Measurements from ENCODE around the gene LMF2. TPM values are rescaled to one million over a fixed set of nuclear protein-coding genes. Genes with fewer than 3 reads are reported as not detected.

The LMF2 gene
- total RNA-seq, 1 donor from 2014 or later = 93.2 TPM

DNA sequence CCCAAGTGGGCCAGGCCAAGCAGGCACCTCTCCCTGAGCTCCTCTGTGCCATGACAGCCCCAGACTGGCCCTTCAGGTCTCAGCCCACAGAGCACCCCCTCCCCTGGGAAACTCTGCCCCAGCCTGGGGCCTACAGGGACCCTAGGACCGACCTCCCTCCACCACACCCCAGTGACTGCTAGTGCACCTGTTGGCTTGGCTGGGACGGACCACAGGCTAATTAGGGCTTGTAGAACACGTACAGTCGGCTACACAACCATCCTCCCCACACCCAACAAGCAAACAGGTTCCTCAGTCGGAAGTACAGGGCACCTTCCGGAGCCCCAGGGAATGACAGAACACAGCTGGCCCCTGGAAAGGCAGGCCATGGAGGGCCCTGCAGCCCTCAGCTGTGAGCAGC lies 37.0 kb downstream of the LMF2 start:
- peaks cover 75% of the 10 kb centered on the region for H4K20me1 ChIP-seq (ENCODE audit: insufficient read depth, low read length)
- DNase-seq (ENCODE audit: low read depth) (no peak), FAIRE-seq (no peak)
- H3K27ac Mint-ChIP-seq (ENCODE audit: unreplicated experiment) = no peak overlapping the region
- H3K4me3 Mint-ChIP-seq (ENCODE audit: unreplicated experiment) = peak overlapping the region; percentile 27
- H3K36me3 Mint-ChIP-seq (ENCODE audit: low read depth, unreplicated experiment) = peaks cover 4% of the 10 kb centered on the region
- H2AFZ ChIP-seq (ENCODE audit: low read depth, low read length) = no peak overlapping the region
- H3K9ac ChIP-seq (ENCODE audit: low read length) = no peak overlapping the region
- no peak overlapping the region for H3K4me2 ChIP-seq (ENCODE audit: low read length)
- no peak overlapping the region for H3K27ac ChIP-seq (ENCODE audit: low read depth, low read length)
- H3K9me3 ChIP-seq (ENCODE audit: insufficient read depth, low read depth, low read length) = no peaks in the 10 kb centered on the region
- H3K4me1 Mint-ChIP-seq (ENCODE audit: low read depth, unreplicated experiment) = peaks cover 19% of the 10 kb centered on the region
- H3K4me3 ChIP-seq (ENCODE audit: insufficient read depth, low read depth, low read length) = no peak overlapping the region
- peaks cover 67% of the 10 kb centered on the region for H3K79me2 ChIP-seq (ENCODE audit: insufficient read depth, low read length)
- TF ChIP-seq EZH2 (IDR thresholded peaks at IDR 0.05; ENCODE audit: insufficient read depth, low read length) = no peak
- TF ChIP-seq, protein P1, sequence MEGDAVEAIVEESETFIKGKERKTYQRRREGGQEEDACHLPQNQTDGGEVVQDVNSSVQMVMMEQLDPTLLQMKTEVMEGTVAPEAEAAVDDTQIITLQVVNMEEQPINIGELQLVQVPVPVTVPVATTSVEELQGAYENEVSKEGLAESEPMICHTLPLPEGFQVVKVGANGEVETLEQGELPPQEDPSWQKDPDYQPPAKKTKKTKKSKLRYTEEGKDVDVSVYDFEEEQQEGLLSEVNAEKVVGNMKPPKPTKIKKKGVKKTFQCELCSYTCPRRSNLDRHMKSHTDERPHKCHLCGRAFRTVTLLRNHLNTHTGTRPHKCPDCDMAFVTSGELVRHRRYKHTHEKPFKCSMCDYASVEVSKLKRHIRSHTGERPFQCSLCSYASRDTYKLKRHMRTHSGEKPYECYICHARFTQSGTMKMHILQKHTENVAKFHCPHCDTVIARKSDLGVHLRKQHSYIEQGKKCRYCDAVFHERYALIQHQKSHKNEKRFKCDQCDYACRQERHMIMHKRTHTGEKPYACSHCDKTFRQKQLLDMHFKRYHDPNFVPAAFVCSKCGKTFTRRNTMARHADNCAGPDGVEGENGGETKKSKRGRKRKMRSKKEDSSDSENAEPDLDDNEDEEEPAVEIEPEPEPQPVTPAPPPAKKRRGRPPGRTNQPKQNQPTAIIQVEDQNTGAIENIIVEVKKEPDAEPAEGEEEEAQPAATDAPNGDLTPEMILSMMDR (IDR thresholded peaks at IDR 0.05; ENCODE audit: insufficient read depth, low read depth, low read length) = no peak
- H3K36me3 ChIP-seq (ENCODE audit: insufficient read depth, low read length) = no peaks in the 10 kb centered on the region
- H3K27me3 Mint-ChIP-seq (ENCODE audit: low read depth, unreplicated experiment) = no peaks in the 10 kb centered on the region
- no peaks in the 10 kb centered on the region for H3K9me3 Mint-ChIP-seq (ENCODE audit: unreplicated experiment)
- H3K4me1 ChIP-seq (ENCODE audit: insufficient read depth, low read length) = peaks cover 35% of the 10 kb centered on the region
- no peaks in the 10 kb centered on the region for H3K27me3 ChIP-seq (ENCODE audit: insufficient read depth, low read length)

GRCh38 chr22:50469377-50470305 lies 37.9 kb downstream of the LMF2 start:
- H3K4me2 ChIP-seq (ENCODE audit: low read length) = peak overlapping the region; percentile 63
- H3K9me3 ChIP-seq (ENCODE audit: insufficient read depth, low read depth, low read length) = no peaks in the 10 kb centered on the region
- Mint-ChIP-seq H3K27me3 (ENCODE audit: low read depth, unreplicated experiment) (no peaks in the 10 kb centered on the region), H3K27ac (ENCODE audit: unreplicated experiment) (no peak overlapping the region), H3K4me3 (ENCODE audit: unreplicated experiment) (no peak overlapping the region), H3K4me1 (ENCODE audit: low read depth, unreplicated experiment) (peaks cover 19% of the 10 kb centered on the region), H3K9me3 (ENCODE audit: unreplicated experiment) (no peaks in the 10 kb centered on the region), H3K36me3 (ENCODE audit: low read depth, unreplicated experiment) (peaks cover 4% of the 10 kb centered on the region)
- no peaks in the 10 kb centered on the region for H3K36me3 ChIP-seq (ENCODE audit: insufficient read depth, low read length)
- no peak overlapping the region for H3K27ac ChIP-seq (ENCODE audit: low read depth, low read length)
- peaks cover 31% of the 10 kb centered on the region for H3K4me1 ChIP-seq (ENCODE audit: insufficient read depth, low read length)
- H4K20me1 ChIP-seq (ENCODE audit: insufficient read depth, low read length) = peaks cover 75% of the 10 kb centered on the region
- H3K4me3 ChIP-seq (ENCODE audit: insufficient read depth, low read depth, low read length) = no peak overlapping the region
- H2AFZ ChIP-seq (ENCODE audit: low read depth, low read length) = no peak overlapping the region
- H3K27me3 ChIP-seq (ENCODE audit: insufficient read depth, low read length) = no peaks in the 10 kb centered on the region
- peak; percentile 42 for DNase-seq (ENCODE audit: low read depth)
- TF ChIP-seq, protein P1 (IDR thresholded peaks at IDR 0.05; ENCODE audit: insufficient read depth, low read depth, low read length) = no peak
- no peak for TF ChIP-seq EZH2 (IDR thresholded peaks at IDR 0.05; ENCODE audit: insufficient read depth, low read length)
- peaks cover 67% of the 10 kb centered on the region for H3K79me2 ChIP-seq (ENCODE audit: insufficient read depth, low read length)
- H3K9ac ChIP-seq (ENCODE audit: low read length) = no peak overlapping the region
- no peak for FAIRE-seq

GRCh38 chr22:50468626-50469025 lies 38.9 kb downstream of the LMF2 start:
- H3K27me3 ChIP-seq (ENCODE audit: insufficient read depth, low read length) = no peaks in the 10 kb centered on the region
- H3K36me3 ChIP-seq (ENCODE audit: insufficient read depth, low read length) = peaks cover 2% of the 10 kb centered on the region
- TF ChIP-seq, protein P1 (IDR thresholded peaks at IDR 0.05; ENCODE audit: insufficient read depth, low read depth, low read length) = no peak
- no peak for TF ChIP-seq EZH2 (IDR thresholded peaks at IDR 0.05; ENCODE audit: insufficient read depth, low read length)
- no peak overlapping the region for H3K27ac Mint-ChIP-seq (ENCODE audit: unreplicated experiment)
- peaks cover 26% of the 10 kb centered on the region for H3K4me1 ChIP-seq (ENCODE audit: insufficient read depth, low read length)
- no peak overlapping the region for H3K4me2 ChIP-seq (ENCODE audit: low read length)
- no peak overlapping the region for H2AFZ ChIP-seq (ENCODE audit: low read depth, low read length)
- H4K20me1 ChIP-seq (ENCODE audit: insufficient read depth, low read length) = peaks cover 72% of the 10 kb centered on the region
- peaks cover 4% of the 10 kb centered on the region for H3K36me3 Mint-ChIP-seq (ENCODE audit: low read depth, unreplicated experiment)
- H3K9me3 ChIP-seq (ENCODE audit: insufficient read depth, low read depth, low read length) = no peaks in the 10 kb centered on the region
- H3K9me3 Mint-ChIP-seq (ENCODE audit: unreplicated experiment) = no peaks in the 10 kb centered on the region
- peaks cover 16% of the 10 kb centered on the region for H3K4me1 Mint-ChIP-seq (ENCODE audit: low read depth, unreplicated experiment)
- no peak for FAIRE-seq
- H3K4me3 Mint-ChIP-seq (ENCODE audit: unreplicated experiment) = peak overlapping the region; percentile 29
- DNase-seq (ENCODE audit: low read depth) = no peak
- H3K79me2 ChIP-seq (ENCODE audit: insufficient read depth, low read length) = peaks cover 60% of the 10 kb centered on the region
- H3K27ac ChIP-seq (ENCODE audit: low read depth, low read length) = no peak overlapping the region
- no peaks in the 10 kb centered on the region for H3K27me3 Mint-ChIP-seq (ENCODE audit: low read depth, unreplicated experiment)
- no peak overlapping the region for H3K9ac ChIP-seq (ENCODE audit: low read length)
- H3K4me3 ChIP-seq (ENCODE audit: insufficient read depth, low read depth, low read length) = no peak overlapping the region
